HTERT RPE-1 (cell line): ENCODE results near the gene NUCKS1.

Source experiments
- in situ Hi-C: fragments of 300-500 bp; cut with MboI; formaldehyde crosslinking; loops from 4 replicates; pipeline ENCODE4 v1.14.3; 2020; ENCODE audit warnings: low sequenced_read_pairs

Gene NUCKS1

GRCh38 chr1:205670611-205671430 is 79.2 kb downstream of the NUCKS1 start:
- in situ Hi-C loops, result no loop called here

GRCh38 chr1:205670150-205670446 is 79.9 kb downstream of the NUCKS1 start:
- in situ Hi-C loops, result no loop called here

- in situ Hi-C loops, result no loop called here
These were observed 80.4 kb downstream of the NUCKS1 start for GRCh38 chr1:205669341-205670149.

- in situ Hi-C loops, result no loop called here
These were observed 81.0 kb downstream of the NUCKS1 start for GRCh38 chr1:205668951-205669340.

- in situ Hi-C loops, result no loop called here
These were observed 81.9 kb downstream of the NUCKS1 start for GRCh38 chr1:205667909-205668643.

GRCh38 chr1:205666372-205667166 is 83.4 kb downstream of the NUCKS1 start:
- in situ Hi-C loops, result no loop called here

- in situ Hi-C loops, result no loop called here
These were observed 84.6 kb downstream of the NUCKS1 start for GRCh38 chr1:205665201-205666045.

- in situ Hi-C loops, result no loop called here
These were observed 85.5 kb downstream of the NUCKS1 start for GRCh38 chr1:205664399-205665017.

GRCh38 chr1:205663286-205663936 is 86.6 kb downstream of the NUCKS1 start:
- in situ Hi-C loops, result no loop called here
